Ovary (tissue), 9 donors: Measurements from ENCODE around the gene ZNF579. TPM values are rescaled to one million over a fixed set of nuclear protein-coding genes. Genes with fewer than 3 reads are reported as not detected.

Experiments
- DNase-seq, 5 donors: peaks; one replicate each; pipeline ENCODE4 v3.0.0-alpha.2; 2019 to 2020
- H3K27ac ChIP-seq, 2 donors: fragments of 200-600 bp; one replicate each; pipeline versions ENCODE4 v1.5.1 to v1.8.0; 2019 to 2022
- H3K27me3 ChIP-seq: fragments of 200-600 bp; one replicate; pipeline ENCODE4 v1.8.0; 2022
- H3K36me3 ChIP-seq: fragments of 200-600 bp; sonication (generic); one replicate; pipeline ENCODE4 v1.5.1; 2019
- H3K4me1 ChIP-seq: one replicate; pipeline ENCODE4 v1.8.1; 2013; ENCODE audit warnings: mild to moderate bottlenecking, moderate library complexity; ENCODE audit not compliant: insufficient read depth
- H3K4me3 ChIP-seq: fragments of 200-600 bp; sonication (generic); one replicate; pipeline ENCODE4 v1.5.1; 2017
- H3K9me3 ChIP-seq, 2 donors: fragments of 200-600 bp in 1 of 2; sonication (generic) in 1 of 2; one replicate each; pipeline versions ENCODE4 v1.5.1 to v1.8.1; 2013 to 2019; ENCODE audit warnings: mild to moderate bottlenecking in 1 of 2, moderate library complexity in 1 of 2
- EP300 ChIP-seq: sonication (generic); formaldehyde crosslinking; IDR thresholded peaks from one replicate; pipeline ENCODE4 v1.6.1; 2017; ENCODE audit warnings: antibody characterized with exemption
- POLR2A ChIP-seq: fragments of 450-650 bp; IDR thresholded peaks from one replicate; pipeline ENCODE4 v1.6.1; 2017; ENCODE audit warnings: antibody characterized with exemption, mild to moderate bottlenecking, moderate library complexity
- WGBS, 3 donors: extraction: QIAGEN DNeasy Blood & Tissue Kit in 1 of 3; methylation state at CpG; one replicate each; pipeline versions ENCODE4 v1.1.5 to v1.1.7; 2013 to 2017; 5-methylcytosine and 5-hydroxymethylcytosine counted together
- intact Hi-C, 4 donors: fragments of 100-400 bp; cut with DNase I; formaldehyde crosslinking; loops; one replicate each; pipeline versions ENCODE4 v1.11.0 to v1.15.1; 2022 to 2023
- polyA plus RNA-seq, 2 donors: library from polyadenylated mRNA; stranded (reverse); fragments of 200-250 nt in 1 of 2; fragments of 350-450 nt in 1 of 2; fragmentation: Illumina TruSeq in 1 of 2; extraction: RNeasy Lipid Tissue Mini Kit (QIAGEN cat#74804) in 1 of 2; gene quantifications; one replicate each; pipeline ENCODE4 v1.2.3, GENCODE V29; 2013 to 2014
- total RNA-seq, 7 donors: library from RNA; depleted of rRNA in 2 of 7; stranded (reverse); fragments of >200 nt in 2 of 7; fragmentation: NEBNext Ultra II Directional in 3 of 7; extraction: Animal tissue kit (Norgen Biotek cat#: 25700) in 3 of 7; gene quantifications; one replicate each; pipeline versions ENCODE4 v1.1.0 to v1.2.4, GENCODE V29; 2016 to 2023
- TF ChIP-seq, protein P1 (sequence below), 3 donors: fragments of 450-650 bp in 2 of 3; fragments of 200-600 bp in 1 of 3; IDR thresholded peaks; one replicate each; pipeline versions ENCODE4 v1.5.1 to v1.8.0; 2016 to 2022; ENCODE audit warnings: antibody characterized with exemption in 3 of 3, mild to moderate bottlenecking in 1 of 3
- donor health status: DM: no; HTN: no; CAD: no; lungs with moderate emphysema.
- donor health status: DM: no; HTN: no; CAD: no.
- donor health status: Bipolar disorder and iron deficiency.
- donor health status: DM: yes; HTN: yes; CAD: no.
- donor health status: DM: no; HTN: no; CAD: no.
- donor health status: DM: yes; HTN: yes; CAD: no.

The ZNF579 gene
- total and polyA plus RNA-seq, 9 donors, result 2.7 to 24.4 (median 15.6) TPM

DNA sequence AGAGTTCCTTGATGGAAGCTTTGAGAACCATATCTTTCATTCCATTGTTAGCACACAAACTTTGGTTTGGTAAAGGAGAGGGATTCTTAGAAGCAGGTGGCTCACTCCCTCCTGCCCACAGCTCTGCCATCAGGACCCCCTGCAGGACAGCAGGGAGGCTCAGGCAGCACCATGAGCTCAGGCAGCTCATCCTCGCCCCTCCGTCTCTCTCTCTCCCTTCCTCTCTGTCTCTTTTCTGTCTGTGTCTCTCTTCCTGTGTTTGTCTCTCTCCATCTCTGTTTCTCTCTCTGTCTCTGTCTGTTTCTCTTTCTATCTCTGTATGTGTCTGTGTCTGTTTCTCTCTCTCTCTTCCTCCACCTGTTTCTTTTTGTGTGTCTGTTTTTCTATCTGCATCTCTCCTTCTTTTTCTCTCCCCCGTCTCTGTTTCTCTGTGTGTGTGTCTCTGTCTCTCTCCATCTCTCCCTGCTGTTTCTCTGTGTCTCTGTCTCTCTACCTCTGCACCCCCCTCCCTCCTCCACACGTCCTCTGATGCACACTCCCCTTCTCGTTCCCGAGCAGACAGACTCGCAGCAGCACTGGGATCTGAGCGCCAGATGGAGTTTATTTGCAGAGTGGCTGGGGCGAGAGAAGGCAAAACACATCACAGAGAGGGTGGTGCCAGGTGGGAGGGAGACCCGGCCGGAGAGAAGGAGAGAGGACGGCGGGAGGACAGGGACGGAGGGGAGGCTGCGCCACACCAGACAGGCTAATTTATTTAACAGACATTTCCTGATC lies 52.4 kb downstream of the ZNF579 start:
- Histone ChIP-seq H3K4me1 (peaks cover 2% of the 10 kb centered on the region), H3K9me3 (no peaks in the 10 kb centered on the region), H3K4me3 (no peak overlapping the region), H3K27me3 (no peaks in the 10 kb centered on the region), H3K36me3 (no peaks in the 10 kb centered on the region), H3K27ac (no peak overlapping the region)
- intact Hi-C loops, result loop anchor here in 1 of 4 donors (5.0 kb wide), 1 partner anchor 39 kb away; no protein-coding TSS in a partner anchor
- WGBS, 3 donors, result 6 to 10% (median 9%) methylated on average over 15 of the region's 15 CpGs
- TF ChIP-seq, protein P1, sequence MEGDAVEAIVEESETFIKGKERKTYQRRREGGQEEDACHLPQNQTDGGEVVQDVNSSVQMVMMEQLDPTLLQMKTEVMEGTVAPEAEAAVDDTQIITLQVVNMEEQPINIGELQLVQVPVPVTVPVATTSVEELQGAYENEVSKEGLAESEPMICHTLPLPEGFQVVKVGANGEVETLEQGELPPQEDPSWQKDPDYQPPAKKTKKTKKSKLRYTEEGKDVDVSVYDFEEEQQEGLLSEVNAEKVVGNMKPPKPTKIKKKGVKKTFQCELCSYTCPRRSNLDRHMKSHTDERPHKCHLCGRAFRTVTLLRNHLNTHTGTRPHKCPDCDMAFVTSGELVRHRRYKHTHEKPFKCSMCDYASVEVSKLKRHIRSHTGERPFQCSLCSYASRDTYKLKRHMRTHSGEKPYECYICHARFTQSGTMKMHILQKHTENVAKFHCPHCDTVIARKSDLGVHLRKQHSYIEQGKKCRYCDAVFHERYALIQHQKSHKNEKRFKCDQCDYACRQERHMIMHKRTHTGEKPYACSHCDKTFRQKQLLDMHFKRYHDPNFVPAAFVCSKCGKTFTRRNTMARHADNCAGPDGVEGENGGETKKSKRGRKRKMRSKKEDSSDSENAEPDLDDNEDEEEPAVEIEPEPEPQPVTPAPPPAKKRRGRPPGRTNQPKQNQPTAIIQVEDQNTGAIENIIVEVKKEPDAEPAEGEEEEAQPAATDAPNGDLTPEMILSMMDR (IDR thresholded peaks at IDR 0.05), result no peak
- TF ChIP-seq POLR2A, result no peak
- TF ChIP-seq EP300, result no peak
- no peak for DNase-seq

DNA sequence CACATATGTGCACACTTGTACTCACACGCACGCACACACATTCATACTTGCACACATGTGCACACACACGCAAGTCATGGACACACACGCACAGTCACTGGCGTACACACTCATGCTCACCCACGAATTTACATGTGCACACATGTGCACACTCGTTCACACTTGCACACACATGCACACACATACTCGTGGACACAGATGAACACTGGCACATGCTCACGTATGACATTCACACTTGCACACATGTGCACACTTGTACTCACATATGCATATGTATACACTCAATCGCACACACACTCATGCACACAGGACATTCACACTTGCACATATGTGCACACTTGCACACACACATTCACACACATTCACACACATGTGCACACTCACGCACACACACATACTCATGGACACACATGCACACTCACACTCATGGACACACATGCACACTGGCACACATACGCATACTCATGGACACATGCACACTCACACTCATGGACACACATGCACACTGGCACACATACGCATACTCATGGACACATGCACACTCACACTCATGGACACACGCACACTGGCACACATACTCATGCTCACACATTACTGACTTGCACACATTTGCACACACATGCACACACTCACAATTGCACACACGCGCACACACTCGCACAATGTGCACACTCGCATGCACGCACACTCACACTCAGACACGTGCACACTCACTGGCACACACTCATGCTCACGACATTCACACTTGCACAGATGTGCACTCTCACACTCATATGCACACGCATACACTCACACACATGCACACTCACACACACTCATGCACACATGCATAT lies 53.2 kb downstream of the ZNF579 start:
- 75 to 81% (median 77%) methylated on average over 22 of the region's 22 CpGs for WGBS, 3 donors
- no peak for TF ChIP-seq POLR2A
- TF ChIP-seq EP300, result no peak
- TF ChIP-seq, protein P1 (IDR thresholded peaks at IDR 0.05), result no peak
- intact Hi-C loops, result loop anchor here in 1 of 4 donors (5.0 kb wide), 1 partner anchor 40 kb away; no protein-coding TSS in a partner anchor
- no peak overlapping the region for H3K27ac ChIP-seq
- no peaks in the 10 kb centered on the region for H3K27me3 ChIP-seq
- H3K4me1 ChIP-seq, result peaks cover 2% of the 10 kb centered on the region
- H3K4me3 ChIP-seq, result no peak overlapping the region
- H3K9me3 ChIP-seq, result no peaks in the 10 kb centered on the region
- DNase-seq, result no peak
- H3K36me3 ChIP-seq, result no peaks in the 10 kb centered on the region

Other genes with a start within 250 kb of the ZNF579 start
- 10 to 100 TPM in 6 of 7 donors, 1 to 10 TPM in 1; 8.1 to 26.2 (median 12.6) TPM for gene KMT5C, start 241.0 kb downstream of the ZNF579 start, total RNA-seq
- gene KMT5C, start 241.0 kb downstream of the ZNF579 start, polyA plus RNA-seq, result 10 to 100 TPM in 1 of 2 donors, under 1 TPM in 1; 0.37 to 11.9 TPM
- 1 to 10 TPM in 1 of 7 donors, under 1 TPM in 5, not detected in 1; 0.20 to 1.5 (median 0.46) TPM for gene COX6B2, start 226.1 kb downstream of the ZNF579 start, total RNA-seq
- under 1 TPM in 1 of 2 donors, not detected in 1; 0.10 TPM for gene COX6B2, start 226.1 kb downstream of the ZNF579 start, polyA plus RNA-seq
- gene GARIN5B, start 217.6 kb downstream of the ZNF579 start, total RNA-seq, result not detected
- not detected for gene GARIN5B, start 217.6 kb downstream of the ZNF579 start, polyA plus RNA-seq
- 1 to 10 TPM in 1 of 7 donors, under 1 TPM in 1, not detected in 5; 0.11 to 1.3 TPM for gene IL11, start 210.4 kb downstream of the ZNF579 start, total RNA-seq
- gene IL11, start 210.4 kb downstream of the ZNF579 start, polyA plus RNA-seq, result under 1 TPM in 1 of 2 donors, not detected in 1; 0.08 TPM
- 10 to 100 TPM in 1 of 7 donors, 1 to 10 TPM in 3, under 1 TPM in 1, not detected in 2; 0.72 to 45.1 (median 2.5) TPM for gene TMEM190, start 204.0 kb downstream of the ZNF579 start, total RNA-seq
- not detected for gene TMEM190, start 204.0 kb downstream of the ZNF579 start, polyA plus RNA-seq
- gene TMEM238, start 196.6 kb downstream of the ZNF579 start, total RNA-seq, result 10 to 100 TPM in 1 of 7 donors, 1 to 10 TPM in 5, under 1 TPM in 1; 0.93 to 31.2 (median 2.5) TPM
- under 1 TPM in 1 of 2 donors, not detected in 1; 0.10 TPM for gene TMEM238, start 196.6 kb downstream of the ZNF579 start, polyA plus RNA-seq
- 1,000 to 10,000 TPM in 5 of 7 donors, 100 to 1,000 TPM in 2; 604 to 2,543 (median 2,257) TPM for gene RPL28, start 194.9 kb downstream of the ZNF579 start, total RNA-seq
- gene RPL28, start 194.9 kb downstream of the ZNF579 start, polyA plus RNA-seq, result 1,000 to 10,000 TPM in 1 of 2 donors, 100 to 1,000 TPM in 1; 391 to 2,645 TPM
- 10 to 100 TPM; 10.0 to 30.1 (median 17.9) TPM for gene UBE2S, start 173.1 kb downstream of the ZNF579 start, total RNA-seq
- 1 to 10 TPM; 3.2 to 8.2 TPM for gene UBE2S, start 173.1 kb downstream of the ZNF579 start, polyA plus RNA-seq
- not detected for gene SHISA7, start 137.5 kb downstream of the ZNF579 start, total RNA-seq
- not detected for gene SHISA7, start 137.5 kb downstream of the ZNF579 start, polyA plus RNA-seq
- 10 to 100 TPM; 21.8 to 39.2 (median 31.7) TPM for gene ISOC2, start 119.2 kb downstream of the ZNF579 start, total RNA-seq
- gene ISOC2, start 119.2 kb downstream of the ZNF579 start, polyA plus RNA-seq, result 10 to 100 TPM in 1 of 2 donors, 1 to 10 TPM in 1; 1.4 to 39.4 TPM
- gene C19orf85, start 116.1 kb downstream of the ZNF579 start, total RNA-seq, result not detected
- gene C19orf85, start 116.1 kb downstream of the ZNF579 start, polyA plus RNA-seq, result not detected
- gene ZNF628, start 104.2 kb downstream of the ZNF579 start, total RNA-seq, result 10 to 100 TPM in 2 of 7 donors, 1 to 10 TPM in 5; 3.8 to 18.4 (median 8.7) TPM
- gene ZNF628, start 104.2 kb downstream of the ZNF579 start, polyA plus RNA-seq, result 1 to 10 TPM in 1 of 2 donors, not detected in 1; 8.7 TPM
- 10 to 100 TPM in 6 of 7 donors, 1 to 10 TPM in 1; 9.2 to 40.4 (median 35.8) TPM for gene NAT14, start 95.7 kb downstream of the ZNF579 start, total RNA-seq
- 10 to 100 TPM in 1 of 2 donors, 1 to 10 TPM in 1; 3.2 to 23.5 TPM for gene NAT14, start 95.7 kb downstream of the ZNF579 start, polyA plus RNA-seq
- 10 to 100 TPM in 6 of 7 donors, 1 to 10 TPM in 1; 5.7 to 29.7 (median 21.1) TPM for gene SSC5D, start 92.4 kb downstream of the ZNF579 start, total RNA-seq
- 10 to 100 TPM; 10.1 to 11.4 TPM for gene SSC5D, start 92.4 kb downstream of the ZNF579 start, polyA plus RNA-seq
- gene SBK2, start 43.7 kb downstream of the ZNF579 start, total RNA-seq, result 1 to 10 TPM in 1 of 7 donors, under 1 TPM in 1, not detected in 5; 0.20 to 1.0 TPM
- not detected for gene SBK2, start 43.7 kb downstream of the ZNF579 start, polyA plus RNA-seq
- under 1 TPM in 4 of 7 donors, not detected in 3; 0.17 to 0.34 (median 0.26) TPM for gene SBK3, start 35.3 kb downstream of the ZNF579 start, total RNA-seq
- gene SBK3, start 35.3 kb downstream of the ZNF579 start, polyA plus RNA-seq, result not detected
- 10 to 100 TPM in 5 of 7 donors, 1 to 10 TPM in 2; 3.6 to 22.7 (median 16.6) TPM for gene FIZ1, start 18.7 kb upstream of the ZNF579 start, total RNA-seq
- 10 to 100 TPM in 1 of 2 donors, 1 to 10 TPM in 1; 9.4 to 11.0 TPM for gene FIZ1, start 18.7 kb upstream of the ZNF579 start, polyA plus RNA-seq
- gene ZNF524, start 19.4 kb upstream of the ZNF579 start, total RNA-seq, result 10 to 100 TPM; 13.7 to 22.3 (median 17.8) TPM
- gene ZNF524, start 19.4 kb upstream of the ZNF579 start, polyA plus RNA-seq, result 10 to 100 TPM in 1 of 2 donors, under 1 TPM in 1; 0.15 to 28.0 TPM
- 10 to 100 TPM in 5 of 7 donors, 1 to 10 TPM in 2; 4.0 to 20.9 (median 17.6) TPM for gene ZNF865, start 24.8 kb upstream of the ZNF579 start, total RNA-seq
- 10 to 100 TPM in 1 of 2 donors, under 1 TPM in 1; 0.42 to 10.5 TPM for gene ZNF865, start 24.8 kb upstream of the ZNF579 start, polyA plus RNA-seq
- gene ZNF784, start 43.7 kb upstream of the ZNF579 start, total RNA-seq, result 10 to 100 TPM in 4 of 7 donors, 1 to 10 TPM in 3; 6.5 to 16.9 (median 11.7) TPM
- gene ZNF784, start 43.7 kb upstream of the ZNF579 start, polyA plus RNA-seq, result 10 to 100 TPM in 1 of 2 donors, 1 to 10 TPM in 1; 6.0 to 12.3 TPM
- 10 to 100 TPM; 24.9 to 70.6 (median 65.3) TPM for gene ZNF580, start 60.2 kb upstream of the ZNF579 start, total RNA-seq
- gene ZNF580, start 60.2 kb upstream of the ZNF579 start, polyA plus RNA-seq, result 10 to 100 TPM; 14.5 to 37.3 TPM
- gene ZNF581, start 62.8 kb upstream of the ZNF579 start, total RNA-seq, result 10 to 100 TPM; 21.9 to 40.2 (median 34.0) TPM
- gene ZNF581, start 62.8 kb upstream of the ZNF579 start, polyA plus RNA-seq, result 10 to 100 TPM; 11.2 to 37.0 TPM
- 10 to 100 TPM; 10.6 to 20.2 (median 14.7) TPM for gene CCDC106, start 67.4 kb upstream of the ZNF579 start, total RNA-seq
- 10 to 100 TPM in 1 of 2 donors, 1 to 10 TPM in 1; 3.1 to 13.5 TPM for gene CCDC106, start 67.4 kb upstream of the ZNF579 start, polyA plus RNA-seq
- gene U2AF2, start 74.2 kb upstream of the ZNF579 start, total RNA-seq, result 100 to 1,000 TPM in 6 of 7 donors, 10 to 100 TPM in 1; 76.9 to 183 (median 158) TPM
- 100 to 1,000 TPM in 1 of 2 donors, 10 to 100 TPM in 1; 27.3 to 135 TPM for gene U2AF2, start 74.2 kb upstream of the ZNF579 start, polyA plus RNA-seq
- gene EPN1, start 94.4 kb upstream of the ZNF579 start, total RNA-seq, result 100 to 1,000 TPM in 5 of 7 donors, 10 to 100 TPM in 2; 53.4 to 187 (median 142) TPM
- gene EPN1, start 94.4 kb upstream of the ZNF579 start, polyA plus RNA-seq, result 100 to 1,000 TPM in 1 of 2 donors, 10 to 100 TPM in 1; 11.0 to 106 TPM
- not detected for gene NLRP9, start 157.6 kb upstream of the ZNF579 start, total RNA-seq
- under 1 TPM; 0.17 to 0.80 TPM for gene NLRP9, start 157.6 kb upstream of the ZNF579 start, polyA plus RNA-seq
- not detected for gene RFPL4A, start 178.2 kb upstream of the ZNF579 start, total RNA-seq
- gene RFPL4A, start 178.2 kb upstream of the ZNF579 start, polyA plus RNA-seq, result not detected
- under 1 TPM in 1 of 7 donors, not detected in 6; 0.54 TPM for gene RFPL4AL1, start 188.3 kb upstream of the ZNF579 start, total RNA-seq
- gene RFPL4AL1, start 188.3 kb upstream of the ZNF579 start, polyA plus RNA-seq, result not detected